Measurements from ENCODE around the gene ARHGEF25. TPM values are rescaled to one million over a fixed set of nuclear protein-coding genes. Genes with fewer than 3 reads are reported as not detected.

Gene ARHGEF25
- total and polyA plus RNA-seq, 2 of the 13 experiments (the other 11 are each of a cell fraction or from before 2014, with no cell fraction given) = 11.5 to 12.5 TPM

DNA sequence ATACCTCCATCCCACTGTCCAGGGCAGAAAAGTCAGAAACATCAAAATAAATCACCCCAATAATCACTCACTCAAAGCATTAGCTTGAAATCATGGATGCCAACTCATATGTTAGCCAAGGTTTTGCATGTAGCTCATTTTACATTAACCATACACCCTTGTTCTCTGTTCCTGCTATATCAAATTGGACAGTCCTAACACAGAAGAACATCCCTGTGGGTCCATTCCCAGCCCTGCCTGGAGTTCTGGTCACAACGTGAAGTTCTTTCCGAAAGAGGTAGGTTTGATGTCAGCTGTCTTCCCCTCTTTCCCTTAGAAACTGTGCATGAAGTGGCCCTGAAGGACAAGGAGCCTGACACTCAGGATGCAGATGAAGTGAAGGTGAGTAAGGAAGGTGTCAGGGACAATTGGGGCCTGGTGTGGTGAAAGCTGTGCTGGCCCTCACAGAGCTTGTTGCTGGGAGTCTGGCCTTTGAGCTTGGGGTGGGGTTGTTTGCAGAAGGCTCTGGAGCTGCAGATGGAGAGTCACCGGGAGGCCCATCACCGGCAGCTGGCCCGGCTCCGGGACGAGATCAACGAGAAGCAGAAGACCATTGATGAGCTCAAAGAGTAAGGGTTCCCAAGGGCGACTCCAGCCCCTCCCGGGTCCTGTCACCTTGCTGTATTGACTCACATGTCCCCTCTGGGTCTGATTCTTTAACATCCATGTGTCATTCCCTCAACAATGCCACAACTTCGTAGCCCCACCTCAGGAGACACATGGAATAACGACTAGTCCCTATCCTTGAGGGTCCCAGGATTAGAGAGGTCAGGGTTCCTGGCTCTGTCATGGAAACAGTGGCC lies 35.2 kb upstream of the ARHGEF25 start (continued):
- TF ChIP-seq, protein P1, sequence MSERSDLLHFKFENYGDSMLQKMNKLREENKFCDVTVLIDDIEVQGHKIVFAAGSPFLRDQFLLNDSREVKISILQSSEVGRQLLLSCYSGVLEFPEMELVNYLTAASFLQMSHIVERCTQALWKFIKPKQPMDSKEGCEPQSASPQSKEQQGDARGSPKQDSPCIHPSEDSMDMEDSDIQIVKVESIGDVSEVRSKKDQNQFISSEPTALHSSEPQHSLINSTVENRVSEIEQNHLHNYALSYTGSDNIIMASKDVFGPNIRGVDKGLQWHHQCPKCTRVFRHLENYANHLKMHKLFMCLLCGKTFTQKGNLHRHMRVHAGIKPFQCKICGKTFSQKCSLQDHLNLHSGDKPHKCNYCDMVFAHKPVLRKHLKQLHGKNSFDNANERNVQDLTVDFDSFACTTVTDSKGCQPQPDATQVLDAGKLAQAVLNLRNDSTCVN (CRISPR knock-in tag; IDR thresholded peaks at IDR 0.05; ENCODE audit: borderline replicate concordance) = peak; percentile 83; the same call in 1 of the 2 replicates
- TF ChIP-seq NRL (CRISPR knock-in tag; IDR thresholded peaks at IDR 0.05; ENCODE audit: borderline replicate concordance) (peak; percentile 59; the same call in 1 of the 2 replicates), KAT7 (CRISPR knock-in tag; IDR thresholded peaks at IDR 0.05; ENCODE audit: borderline replicate concordance) (no peak), ZNF484 (CRISPR knock-in tag; IDR thresholded peaks at IDR 0.05; ENCODE audit: borderline replicate concordance, low read depth) (no peak), MTA3 (CRISPR knock-in tag; IDR thresholded peaks at IDR 0.05) (no peak), SALL1 (CRISPR knock-in tag; IDR thresholded peaks at IDR 0.05) (peak; percentile 81), ZBTB42 (CRISPR knock-in tag; IDR thresholded peaks at IDR 0.05) (no peak), ZNF614 (CRISPR knock-in tag; IDR thresholded peaks at IDR 0.05; ENCODE audit: borderline replicate concordance) (no peak), SCMH1 (CRISPR knock-in tag; IDR thresholded peaks at IDR 0.05; ENCODE audit: borderline replicate concordance) (no peak), POLR2A (IDR thresholded peaks at IDR 0.05; ENCODE audit: insufficient read depth in 1 of 2, low read depth in 2 of 2, low read length in 2 of 2) (peak; percentile 44 to 58; a peak in 2 of 4 replicates), TBX2 (CRISPR knock-in tag; IDR thresholded peaks at IDR 0.05; ENCODE audit: borderline replicate concordance) (peak; percentile 96)
- TF ChIP-seq, protein P2, sequence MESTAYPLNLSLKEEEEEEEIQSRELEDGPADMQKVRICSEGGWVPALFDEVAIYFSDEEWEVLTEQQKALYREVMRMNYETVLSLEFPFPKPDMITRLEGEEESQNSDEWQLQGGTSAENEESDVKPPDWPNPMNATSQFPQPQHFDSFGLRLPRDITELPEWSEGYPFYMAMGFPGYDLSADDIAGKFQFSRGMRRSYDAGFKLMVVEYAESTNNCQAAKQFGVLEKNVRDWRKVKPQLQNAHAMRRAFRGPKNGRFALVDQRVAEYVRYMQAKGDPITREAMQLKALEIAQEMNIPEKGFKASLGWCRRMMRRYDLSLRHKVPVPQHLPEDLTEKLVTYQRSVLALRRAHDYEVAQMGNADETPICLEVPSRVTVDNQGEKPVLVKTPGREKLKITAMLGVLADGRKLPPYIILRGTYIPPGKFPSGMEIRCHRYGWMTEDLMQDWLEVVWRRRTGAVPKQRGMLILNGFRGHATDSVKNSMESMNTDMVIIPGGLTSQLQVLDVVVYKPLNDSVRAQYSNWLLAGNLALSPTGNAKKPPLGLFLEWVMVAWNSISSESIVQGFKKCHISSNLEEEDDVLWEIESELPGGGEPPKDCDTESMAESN (CRISPR knock-in tag; conservative IDR thresholded peaks at IDR 0.05) = no peak
- TF ChIP-seq, protein P3, sequence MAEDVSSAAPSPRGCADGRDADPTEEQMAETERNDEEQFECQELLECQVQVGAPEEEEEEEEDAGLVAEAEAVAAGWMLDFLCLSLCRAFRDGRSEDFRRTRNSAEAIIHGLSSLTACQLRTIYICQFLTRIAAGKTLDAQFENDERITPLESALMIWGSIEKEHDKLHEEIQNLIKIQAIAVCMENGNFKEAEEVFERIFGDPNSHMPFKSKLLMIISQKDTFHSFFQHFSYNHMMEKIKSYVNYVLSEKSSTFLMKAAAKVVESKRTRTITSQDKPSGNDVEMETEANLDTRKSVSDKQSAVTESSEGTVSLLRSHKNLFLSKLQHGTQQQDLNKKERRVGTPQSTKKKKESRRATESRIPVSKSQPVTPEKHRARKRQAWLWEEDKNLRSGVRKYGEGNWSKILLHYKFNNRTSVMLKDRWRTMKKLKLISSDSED (CRISPR knock-in tag; IDR thresholded peaks at IDR 0.05) = no peak
- TF ChIP-seq, protein P4, sequence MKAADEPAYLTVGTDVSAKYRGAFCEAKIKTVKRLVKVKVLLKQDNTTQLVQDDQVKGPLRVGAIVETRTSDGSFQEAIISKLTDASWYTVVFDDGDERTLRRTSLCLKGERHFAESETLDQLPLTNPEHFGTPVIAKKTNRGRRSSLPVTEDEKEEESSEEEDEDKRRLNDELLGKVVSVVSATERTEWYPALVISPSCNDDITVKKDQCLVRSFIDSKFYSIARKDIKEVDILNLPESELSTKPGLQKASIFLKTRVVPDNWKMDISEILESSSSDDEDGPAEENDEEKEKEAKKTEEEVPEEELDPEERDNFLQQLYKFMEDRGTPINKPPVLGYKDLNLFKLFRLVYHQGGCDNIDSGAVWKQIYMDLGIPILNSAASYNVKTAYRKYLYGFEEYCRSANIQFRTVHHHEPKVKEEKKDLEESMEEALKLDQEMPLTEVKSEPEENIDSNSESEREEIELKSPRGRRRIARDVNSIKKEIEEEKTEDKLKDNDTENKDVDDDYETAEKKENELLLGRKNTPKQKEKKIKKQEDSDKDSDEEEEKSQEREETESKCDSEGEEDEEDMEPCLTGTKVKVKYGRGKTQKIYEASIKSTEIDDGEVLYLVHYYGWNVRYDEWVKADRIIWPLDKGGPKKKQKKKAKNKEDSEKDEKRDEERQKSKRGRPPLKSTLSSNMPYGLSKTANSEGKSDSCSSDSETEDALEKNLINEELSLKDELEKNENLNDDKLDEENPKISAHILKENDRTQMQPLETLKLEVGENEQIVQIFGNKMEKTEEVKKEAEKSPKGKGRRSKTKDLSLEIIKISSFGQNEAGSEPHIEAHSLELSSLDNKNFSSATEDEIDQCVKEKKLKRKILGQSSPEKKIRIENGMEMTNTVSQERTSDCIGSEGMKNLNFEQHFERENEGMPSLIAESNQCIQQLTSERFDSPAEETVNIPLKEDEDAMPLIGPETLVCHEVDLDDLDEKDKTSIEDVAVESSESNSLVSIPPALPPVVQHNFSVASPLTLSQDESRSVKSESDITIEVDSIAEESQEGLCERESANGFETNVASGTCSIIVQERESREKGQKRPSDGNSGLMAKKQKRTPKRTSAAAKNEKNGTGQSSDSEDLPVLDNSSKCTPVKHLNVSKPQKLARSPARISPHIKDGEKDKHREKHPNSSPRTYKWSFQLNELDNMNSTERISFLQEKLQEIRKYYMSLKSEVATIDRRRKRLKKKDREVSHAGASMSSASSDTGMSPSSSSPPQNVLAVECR (CRISPR knock-in tag; IDR thresholded peaks at IDR 0.05; ENCODE audit: borderline replicate concordance) = peak; percentile 59; the same call in 1 of the 2 replicates
- TF ChIP-seq, protein P5, sequence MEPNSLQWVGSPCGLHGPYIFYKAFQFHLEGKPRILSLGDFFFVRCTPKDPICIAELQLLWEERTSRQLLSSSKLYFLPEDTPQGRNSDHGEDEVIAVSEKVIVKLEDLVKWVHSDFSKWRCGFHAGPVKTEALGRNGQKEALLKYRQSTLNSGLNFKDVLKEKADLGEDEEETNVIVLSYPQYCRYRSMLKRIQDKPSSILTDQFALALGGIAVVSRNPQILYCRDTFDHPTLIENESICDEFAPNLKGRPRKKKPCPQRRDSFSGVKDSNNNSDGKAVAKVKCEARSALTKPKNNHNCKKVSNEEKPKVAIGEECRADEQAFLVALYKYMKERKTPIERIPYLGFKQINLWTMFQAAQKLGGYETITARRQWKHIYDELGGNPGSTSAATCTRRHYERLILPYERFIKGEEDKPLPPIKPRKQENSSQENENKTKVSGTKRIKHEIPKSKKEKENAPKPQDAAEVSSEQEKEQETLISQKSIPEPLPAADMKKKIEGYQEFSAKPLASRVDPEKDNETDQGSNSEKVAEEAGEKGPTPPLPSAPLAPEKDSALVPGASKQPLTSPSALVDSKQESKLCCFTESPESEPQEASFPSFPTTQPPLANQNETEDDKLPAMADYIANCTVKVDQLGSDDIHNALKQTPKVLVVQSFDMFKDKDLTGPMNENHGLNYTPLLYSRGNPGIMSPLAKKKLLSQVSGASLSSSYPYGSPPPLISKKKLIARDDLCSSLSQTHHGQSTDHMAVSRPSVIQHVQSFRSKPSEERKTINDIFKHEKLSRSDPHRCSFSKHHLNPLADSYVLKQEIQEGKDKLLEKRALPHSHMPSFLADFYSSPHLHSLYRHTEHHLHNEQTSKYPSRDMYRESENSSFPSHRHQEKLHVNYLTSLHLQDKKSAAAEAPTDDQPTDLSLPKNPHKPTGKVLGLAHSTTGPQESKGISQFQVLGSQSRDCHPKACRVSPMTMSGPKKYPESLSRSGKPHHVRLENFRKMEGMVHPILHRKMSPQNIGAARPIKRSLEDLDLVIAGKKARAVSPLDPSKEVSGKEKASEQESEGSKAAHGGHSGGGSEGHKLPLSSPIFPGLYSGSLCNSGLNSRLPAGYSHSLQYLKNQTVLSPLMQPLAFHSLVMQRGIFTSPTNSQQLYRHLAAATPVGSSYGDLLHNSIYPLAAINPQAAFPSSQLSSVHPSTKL (CRISPR knock-in tag; IDR thresholded peaks at IDR 0.05) = peak; percentile 75; the same call in 1 of the 2 replicates
